ENCODE results near the gene EIF5.

EIF5 gene

DNA sequence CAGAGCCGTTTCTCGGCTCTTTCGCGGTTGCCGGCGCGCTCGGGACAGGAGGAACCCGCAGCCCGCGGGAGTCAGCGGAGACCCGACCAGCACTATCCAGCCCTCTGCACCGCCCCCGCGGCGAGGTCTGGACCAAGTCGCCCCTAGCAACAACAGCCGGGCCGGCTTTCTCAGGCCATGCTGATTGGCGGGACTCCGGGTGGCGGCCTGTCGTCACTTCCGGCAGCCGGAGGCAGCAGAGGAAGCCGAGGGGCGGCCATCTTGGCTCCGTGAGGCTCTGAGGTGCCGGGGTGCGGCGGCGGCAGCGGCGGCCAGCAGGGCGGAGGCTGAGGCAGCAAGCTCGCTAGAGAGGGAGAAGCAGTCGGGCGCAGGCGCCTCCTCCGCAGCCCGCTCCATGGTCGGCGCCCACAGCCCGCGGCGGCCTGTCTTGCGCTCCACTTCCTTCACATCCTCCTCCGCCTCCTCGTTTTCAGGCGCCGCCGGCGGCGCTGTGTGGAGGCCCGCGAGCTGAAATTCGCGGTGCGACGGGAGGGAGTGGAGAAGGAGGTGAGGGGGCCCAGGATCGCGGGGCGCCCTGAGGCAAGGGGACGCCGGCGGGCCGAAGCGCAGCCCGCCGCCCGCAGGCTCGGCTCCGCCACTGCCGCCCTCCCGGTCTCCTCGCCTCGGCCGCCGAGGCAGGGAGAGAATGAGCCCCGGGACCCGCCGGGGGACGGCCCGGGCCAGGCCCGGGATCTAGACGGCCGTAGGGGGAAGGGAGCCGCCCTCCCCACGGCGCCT is 51.3 kb downstream of the EIF5 start, which contains the start of gene MARK3 (continued):
- TF ChIP-seq ZSCAN23 (tag by site-specific recombination; IDR thresholded peaks at IDR 0.05) (no peak), ZNF404 (tag by site-specific recombination; IDR thresholded peaks at IDR 0.05) (no peak), ZNF335 (tag by site-specific recombination; conservative IDR thresholded peaks at IDR 0.05) (peak; percentile 74), ZNF518A (tag by site-specific recombination; conservative IDR thresholded peaks at IDR 0.05; ENCODE audit: low read depth) (no peak), ZFP3 (tag by site-specific recombination; IDR thresholded peaks at IDR 0.05; ENCODE audit: low read depth) (no peak), OVOL3 (tag by site-specific recombination; IDR thresholded peaks at IDR 0.05) (no peak), ZNF510 (tag by site-specific recombination; IDR thresholded peaks at IDR 0.05; ENCODE audit: insufficient replicate concordance) (no peak), ZBTB7A (tag by site-specific recombination; IDR thresholded peaks at IDR 0.05; ENCODE audit: low read depth) (no peak), ZBTB17 (tag by site-specific recombination; IDR thresholded peaks at IDR 0.05) (peak; percentile 11; the same call in 1 of the 2 replicates), WT1 (tag by site-specific recombination; IDR thresholded peaks at IDR 0.05) (peak; percentile 41), ZNF324 (tag by site-specific recombination; IDR thresholded peaks at IDR 0.05) (peak; percentile 43; the same call in 1 of the 2 replicates), ZNF837 (tag by site-specific recombination; IDR thresholded peaks at IDR 0.05) (no peak), GLIS1 (tag by site-specific recombination; IDR thresholded peaks at IDR 0.05) (peak; percentile 95), ZNF768 (tag by site-specific recombination; IDR thresholded peaks at IDR 0.05) (no peak; the same call in 1 of the 2 replicates), ZNF24 (tag by site-specific recombination; IDR thresholded peaks at IDR 0.05) (no peak)
- TF ChIP-seq, protein P1, sequence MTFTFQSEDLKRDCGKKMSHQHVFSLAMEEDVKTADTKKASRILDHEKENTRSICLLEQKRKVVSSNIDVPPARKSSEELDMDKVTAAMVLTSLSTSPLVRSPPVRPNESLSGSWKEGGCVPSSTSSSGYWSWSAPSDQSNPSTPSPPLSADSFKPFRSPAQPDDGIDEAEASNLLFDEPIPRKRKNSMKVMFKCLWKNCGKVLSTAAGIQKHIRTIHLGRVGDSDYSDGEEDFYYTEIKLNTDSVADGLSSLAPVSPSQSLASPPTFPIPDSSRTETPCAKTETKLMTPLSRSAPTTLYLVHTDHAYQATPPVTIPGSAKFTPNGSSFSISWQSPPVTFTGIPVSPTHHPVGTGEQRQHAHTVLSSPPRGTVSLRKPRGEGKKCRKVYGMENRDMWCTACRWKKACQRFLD (tag by site-specific recombination; IDR thresholded peaks at IDR 0.05) = no peak
- TF ChIP-seq, protein P2, sequence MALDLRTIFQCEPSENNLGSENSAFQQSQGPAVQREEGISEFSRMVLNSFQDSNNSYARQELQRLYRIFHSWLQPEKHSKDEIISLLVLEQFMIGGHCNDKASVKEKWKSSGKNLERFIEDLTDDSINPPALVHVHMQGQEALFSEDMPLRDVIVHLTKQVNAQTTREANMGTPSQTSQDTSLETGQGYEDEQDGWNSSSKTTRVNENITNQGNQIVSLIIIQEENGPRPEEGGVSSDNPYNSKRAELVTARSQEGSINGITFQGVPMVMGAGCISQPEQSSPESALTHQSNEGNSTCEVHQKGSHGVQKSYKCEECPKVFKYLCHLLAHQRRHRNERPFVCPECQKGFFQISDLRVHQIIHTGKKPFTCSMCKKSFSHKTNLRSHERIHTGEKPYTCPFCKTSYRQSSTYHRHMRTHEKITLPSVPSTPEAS (tag by site-specific recombination; IDR thresholded peaks at IDR 0.05) = no peak
- TF ChIP-seq, protein P3, sequence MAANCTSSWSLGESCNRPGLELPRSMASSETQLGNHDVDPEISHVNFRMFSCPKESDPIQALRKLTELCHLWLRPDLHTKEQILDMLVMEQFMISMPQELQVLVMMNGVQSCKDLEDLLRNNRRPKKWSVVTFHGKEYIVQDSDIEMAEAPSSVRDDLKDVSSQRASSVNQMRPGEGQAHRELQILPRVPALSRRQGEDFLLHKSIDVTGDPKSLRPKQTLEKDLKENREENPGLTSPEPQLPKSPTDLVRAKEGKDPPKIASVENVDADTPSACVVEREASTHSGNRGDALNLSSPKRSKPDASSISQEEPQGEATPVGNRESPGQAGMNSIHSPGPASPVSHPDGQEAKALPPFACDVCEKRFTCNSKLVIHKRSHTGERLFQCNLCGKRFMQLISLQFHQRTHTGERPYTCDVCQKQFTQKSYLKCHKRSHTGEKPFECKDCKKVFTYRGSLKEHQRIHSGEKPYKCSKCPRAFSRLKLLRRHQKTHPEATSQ (tag by site-specific recombination; IDR thresholded peaks at IDR 0.05) = 0 out of 2 replicates have a peak, but pooled peaks have one; percentile 35
- TF ChIP-seq, protein P4, sequence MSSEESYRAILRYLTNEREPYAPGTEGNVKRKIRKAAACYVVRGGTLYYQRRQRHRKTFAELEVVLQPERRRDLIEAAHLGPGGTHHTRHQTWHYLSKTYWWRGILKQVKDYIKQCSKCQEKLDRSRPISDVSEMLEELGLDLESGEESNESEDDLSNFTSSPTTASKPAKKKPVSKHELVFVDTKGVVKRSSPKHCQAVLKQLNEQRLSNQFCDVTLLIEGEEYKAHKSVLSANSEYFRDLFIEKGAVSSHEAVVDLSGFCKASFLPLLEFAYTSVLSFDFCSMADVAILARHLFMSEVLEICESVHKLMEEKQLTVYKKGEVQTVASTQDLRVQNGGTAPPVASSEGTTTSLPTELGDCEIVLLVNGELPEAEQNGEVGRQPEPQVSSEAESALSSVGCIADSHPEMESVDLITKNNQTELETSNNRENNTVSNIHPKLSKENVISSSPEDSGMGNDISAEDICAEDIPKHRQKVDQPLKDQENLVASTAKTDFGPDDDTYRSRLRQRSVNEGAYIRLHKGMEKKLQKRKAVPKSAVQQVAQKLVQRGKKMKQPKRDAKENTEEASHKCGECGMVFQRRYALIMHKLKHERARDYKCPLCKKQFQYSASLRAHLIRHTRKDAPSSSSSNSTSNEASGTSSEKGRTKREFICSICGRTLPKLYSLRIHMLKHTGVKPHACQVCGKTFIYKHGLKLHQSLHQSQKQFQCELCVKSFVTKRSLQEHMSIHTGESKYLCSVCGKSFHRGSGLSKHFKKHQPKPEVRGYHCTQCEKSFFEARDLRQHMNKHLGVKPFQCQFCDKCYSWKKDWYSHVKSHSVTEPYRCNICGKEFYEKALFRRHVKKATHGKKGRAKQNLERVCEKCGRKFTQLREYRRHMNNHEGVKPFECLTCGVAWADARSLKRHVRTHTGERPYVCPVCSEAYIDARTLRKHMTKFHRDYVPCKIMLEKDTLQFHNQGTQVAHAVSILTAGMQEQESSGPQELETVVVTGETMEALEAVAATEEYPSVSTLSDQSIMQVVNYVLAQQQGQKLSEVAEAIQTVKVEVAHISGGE (tag by site-specific recombination; conservative IDR thresholded peaks at IDR 0.05; ENCODE audit: low read depth) = peak; percentile 96
